B cell (primary cell): ENCODE data around the gene PHYHIPL.

ENCODE experiments used
- CTCF ChIP-seq: fragments of 200-600 bp; IDR thresholded peaks from one replicate; pipeline ENCODE4 v1.8.0; 2022; ENCODE audit warnings: antibody characterized with exemption, mild to moderate bottlenecking
- EZH2 ChIP-seq: IDR thresholded peaks from 2 replicates; pipeline ENCODE4 v1.6.1; 2012; ENCODE audit warnings: borderline replicate concordance, low read depth, mild to moderate bottlenecking, moderate library complexity, low read length; ENCODE audit not compliant: insufficient read depth, poor library complexity, severe bottlenecking

DNA sequence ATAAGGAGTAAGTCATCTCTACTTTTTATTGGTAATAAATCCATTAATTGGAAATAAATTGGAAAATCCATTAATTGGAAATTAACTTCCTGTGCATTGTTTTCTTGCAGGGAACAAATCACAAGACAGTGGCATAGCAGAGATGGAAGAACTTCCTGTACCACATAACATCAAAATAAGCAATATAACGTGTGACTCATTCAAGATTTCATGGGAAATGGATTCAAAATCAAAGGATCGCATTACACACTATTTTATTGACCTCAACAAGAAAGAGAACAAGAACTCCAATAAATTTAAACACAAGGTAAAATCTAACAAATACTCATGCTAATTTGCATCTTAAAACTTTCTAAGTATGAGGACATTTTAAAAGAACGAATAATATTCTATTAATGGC is 57.8 kb downstream of the PHYHIPL start:
- TF ChIP-seq EZH2 (no peak), CTCF (no peak)
